Esophagus muscularis mucosa (tissue), 4 donors: ENCODE measurements around the gene CAMK2N1. TPM values are rescaled to one million over a fixed set of nuclear protein-coding genes. Genes with fewer than 3 reads are reported as not detected.

ENCODE experiments used
- DNase-seq: peaks from one replicate; pipeline ENCODE4 v3.0.0-alpha.2; 2017; ENCODE audit errors: extremely low spot score
- H3K27ac ChIP-seq, 4 donors: fragments of 200-600 bp; sonication (generic); replicated peaks in 1 of 4; 1 replicate in 3 of 4; 2 replicates in 1 of 4; pipeline ENCODE4 v1.5.1; 2016 to 2019; ENCODE audit warnings: mild to moderate bottlenecking in 1 of 4
- H3K27me3 ChIP-seq, 4 donors: fragments of 200-600 bp; sonication (generic); one replicate each; pipeline versions ENCODE4 v1.5.1 to v1.6.0; 2016 to 2019
- H3K36me3 ChIP-seq, 4 donors: fragments of 200-600 bp; sonication (generic); one replicate each; pipeline ENCODE4 v1.5.1; 2016 to 2019
- H3K4me1 ChIP-seq, 4 donors: fragments of 200-600 bp; sonication (generic); one replicate each; pipeline ENCODE4 v1.5.1; 2016 to 2019
- H3K4me3 ChIP-seq, 4 donors: fragments of 200-600 bp; sonication (generic); 1 replicate in 2 of 4; 2 replicates in 2 of 4; pipeline ENCODE4 v1.5.1; 2016 to 2019; ENCODE audit warnings: mild to moderate bottlenecking in 4 of 4, moderate library complexity in 1 of 4
- H3K9me3 ChIP-seq, 4 donors: fragments of 200-600 bp; sonication (generic); 1 replicate in 3 of 4; 2 replicates in 1 of 4; pipeline ENCODE4 v1.5.1; 2016 to 2019
- CTCF ChIP-seq, 3 experiments: fragments of 200-600 bp in 2 of 3; fragments of 450-650 bp in 1 of 3; sonication (generic) in 2 of 3; IDR thresholded peaks; one replicate each; pipeline ENCODE4 v1.5.1; 2017 to 2019; ENCODE audit warnings: antibody characterized with exemption in 3 of 3, mild to moderate bottlenecking in 2 of 3, moderate library complexity in 1 of 3
- EP300 ChIP-seq: sonication (generic); formaldehyde crosslinking; IDR thresholded peaks from one replicate; pipeline ENCODE4 v1.6.1; 2017; ENCODE audit warnings: antibody characterized with exemption
- POLR2A ChIP-seq: fragments of 450-650 bp; IDR thresholded peaks from one replicate; pipeline ENCODE4 v1.6.1; 2017; ENCODE audit warnings: antibody characterized with exemption, moderate library complexity, mild to moderate bottlenecking, low read depth
- POLR2AphosphoS5 ChIP-seq, 2 donors: sonication (generic); formaldehyde crosslinking; IDR thresholded peaks; one replicate each; pipeline ENCODE4 v1.6.1; 2017; ENCODE audit warnings: antibody characterized with exemption in 2 of 2
- WGBS: methylation state at CpG from one replicate; pipeline ENCODE4 v1.1.5; 2018; 5-methylcytosine and 5-hydroxymethylcytosine counted together
- intact Hi-C: fragments of 100-400 bp; cut with DNase I; formaldehyde crosslinking; loops from one replicate; pipeline ENCODE4 v1.15.1; 2023
- total RNA-seq, 4 donors: library from RNA; depleted of rRNA; stranded (reverse); fragments of >200 nt; gene quantifications; one replicate each; pipeline versions ENCODE4 v1.1.0 to v1.2.1, GENCODE V29; 2016

Gene CAMK2N1
- total RNA-seq, 4 donors from 2014 or later = 22.2 to 31.1 (median 25.6) TPM

GRCh38 chr1:20445956-20446355 is 40.1 kb downstream of the CAMK2N1 start:
- Histone ChIP-seq H3K4me1 (no peaks in the 10 kb centered on the region), H3K4me3 (no peak overlapping the region), H3K27me3 (peaks cover 0 to 35% (median 5%) of the 10 kb centered on the region in 4 donors), H3K9me3 (no peaks in the 10 kb centered on the region), H3K36me3 (no peaks in the 10 kb centered on the region), H3K27ac (no peak overlapping the region)
- WGBS = 84% methylated on average over 6 of the region's 6 CpGs
- no peak for DNase-seq
- intact Hi-C loops = no loop called here
- TF ChIP-seq CTCF (IDR thresholded peaks at IDR 0.05) (no peak), POLR2AphosphoS5 (IDR thresholded peaks at IDR 0.05) (no peak), POLR2A (no peak), EP300 (no peak)

GRCh38 chr1:20443703-20444586 is 42.1 kb downstream of the CAMK2N1 start:
- Histone ChIP-seq H3K4me3 (no peak overlapping the region), H3K27me3 (peaks cover 0 to 15% (median 2%) of the 10 kb centered on the region in 4 donors), H3K36me3 (no peaks in the 10 kb centered on the region), H3K4me1 (no peaks in the 10 kb centered on the region), H3K27ac (no peak overlapping the region), H3K9me3 (no peaks in the 10 kb centered on the region)
- no peak for DNase-seq
- WGBS = 83% methylated on average over 9 of the region's 11 CpGs
- intact Hi-C loops = no loop called here
- TF ChIP-seq CTCF (IDR thresholded peaks at IDR 0.05) = no peak
- TF ChIP-seq POLR2A = no peak
- TF ChIP-seq POLR2AphosphoS5 (IDR thresholded peaks at IDR 0.05) = no peak
- no peak for TF ChIP-seq EP300

- Histone ChIP-seq H3K36me3 (no peaks in the 10 kb centered on the region), H3K27ac (no peak overlapping the region), H3K4me3 (no peak overlapping the region), H3K27me3 (peaks cover 0 to 6% (median 0%) of the 10 kb centered on the region in 4 donors), H3K4me1 (no peaks in the 10 kb centered on the region), H3K9me3 (no peaks in the 10 kb centered on the region)
- DNase-seq = no peak
- 70% methylated on average over 3 of the region's 5 CpGs for WGBS
- no peak for TF ChIP-seq CTCF (IDR thresholded peaks at IDR 0.05)
- no peak for TF ChIP-seq EP300
- TF ChIP-seq POLR2AphosphoS5 (IDR thresholded peaks at IDR 0.05) = no peak
- TF ChIP-seq POLR2A = no peak
- intact Hi-C loops = no loop called here
Measured at GRCh38 chr1:20442920-20443625, 42.9 kb downstream of the CAMK2N1 start.

GRCh38 chr1:20440785-20441200 is 45.2 kb downstream of the CAMK2N1 start:
- intact Hi-C loops = no loop called here

More at GRCh38 chr1:20440785-20441200, 45.2 kb downstream of the CAMK2N1 start:
- no peak overlapping the region for H3K4me3 ChIP-seq
- H3K27me3 ChIP-seq = peaks cover 0 to 12% (median 2%) of the 10 kb centered on the region in 4 donors
- WGBS = 22% methylated on average over 4 of the region's 6 CpGs
- no peak for DNase-seq
- H3K36me3 ChIP-seq = no peaks in the 10 kb centered on the region
- H3K27ac ChIP-seq = no peak overlapping the region
- TF ChIP-seq EP300 (no peak), POLR2AphosphoS5 (IDR thresholded peaks at IDR 0.05) (no peak), POLR2A (no peak), CTCF (IDR thresholded peaks at IDR 0.05) (no peak)
- no peaks in the 10 kb centered on the region for H3K4me1 ChIP-seq
- H3K9me3 ChIP-seq = no peaks in the 10 kb centered on the region
